ENCODE results near the gene KAZN. TPM values are rescaled to one million over a fixed set of nuclear protein-coding genes. Genes with fewer than 3 reads are reported as not detected.

KAZN gene
- total and polyA plus RNA-seq, 2 experiments from 2014 or later: 7.9 to 15.6 TPM

- Histone ChIP-seq H3K36me3 (replicated peaks; ENCODE audit: insufficient read depth, low read depth) (no peaks in the 10 kb centered on the region), H3K4me1 (ENCODE audit: insufficient read depth) (peaks cover 5% of the 10 kb centered on the region), H3K27me3 (no peaks in the 10 kb centered on the region), H2AFZ (no peak overlapping the region), H3K9me2 (replicated peaks; ENCODE audit: insufficient read depth) (no peaks in the 10 kb centered on the region), H3K27ac (no peak overlapping the region), H3K9me3 (ENCODE audit: low read depth) (no peaks in the 10 kb centered on the region), H3K4me3 (no peak overlapping the region), H3K4me2 (no peak overlapping the region), H4K20me1 (ENCODE audit: insufficient read depth, poor library complexity, severe bottlenecking) (no peaks in the 10 kb centered on the region), H3K79me2 (no peaks in the 10 kb centered on the region)
- no peak for DNase-seq (ENCODE audit: low spot score)
- 91% methylated on average over 4 of the region's 4 CpGs for WGBS (ENCODE audit: low lambda C conversion rate, missing lambda C conversion rate)
- TF ChIP-seq EZH2 (IDR thresholded peaks at IDR 0.05; ENCODE audit: borderline replicate concordance): no peak
- no peak for TF ChIP-seq EZH2phosphoT487 (IDR thresholded peaks at IDR 0.05; ENCODE audit: low read depth, severe bottlenecking, unreplicated experiment)
- no peak for TF ChIP-seq CTCF (IDR thresholded peaks at IDR 0.05; ENCODE audit: poor library complexity)
Measured at GRCh38 chr1:14895727-14896126, 297.2 kb downstream of the KAZN start.

GRCh38 chr1:14896381-14897079 lies 298.0 kb downstream of the KAZN start:
- no peak overlapping the region for H2AFZ ChIP-seq
- no peaks in the 10 kb centered on the region for H3K79me2 ChIP-seq
- H3K9me2 ChIP-seq (replicated peaks; ENCODE audit: insufficient read depth): no peaks in the 10 kb centered on the region
- H3K4me2 ChIP-seq: no peak overlapping the region
- peaks cover 5% of the 10 kb centered on the region for H3K4me1 ChIP-seq (ENCODE audit: insufficient read depth)
- no peak overlapping the region for H3K4me3 ChIP-seq
- WGBS (ENCODE audit: low lambda C conversion rate, missing lambda C conversion rate): 86% methylated on average over 3 of the region's 3 CpGs
- no peak for DNase-seq (ENCODE audit: low spot score)
- TF ChIP-seq EZH2phosphoT487 (IDR thresholded peaks at IDR 0.05; ENCODE audit: low read depth, severe bottlenecking, unreplicated experiment): no peak
- TF ChIP-seq CTCF (IDR thresholded peaks at IDR 0.05; ENCODE audit: poor library complexity): no peak
- TF ChIP-seq EZH2 (IDR thresholded peaks at IDR 0.05; ENCODE audit: borderline replicate concordance): no peak
- no peaks in the 10 kb centered on the region for H3K9me3 ChIP-seq (ENCODE audit: low read depth)
- H3K27ac ChIP-seq: no peak overlapping the region
- no peaks in the 10 kb centered on the region for H3K36me3 ChIP-seq (replicated peaks; ENCODE audit: insufficient read depth, low read depth)
- H3K27me3 ChIP-seq: no peaks in the 10 kb centered on the region
- H4K20me1 ChIP-seq (ENCODE audit: insufficient read depth, poor library complexity, severe bottlenecking): no peaks in the 10 kb centered on the region

- Histone ChIP-seq H3K27me3 (no peaks in the 10 kb centered on the region), H3K79me2 (no peaks in the 10 kb centered on the region), H3K4me3 (no peak overlapping the region), H3K4me2 (no peak overlapping the region), H3K9me2 (replicated peaks; ENCODE audit: insufficient read depth) (no peaks in the 10 kb centered on the region), H3K36me3 (replicated peaks; ENCODE audit: insufficient read depth, low read depth) (no peaks in the 10 kb centered on the region), H4K20me1 (ENCODE audit: insufficient read depth, poor library complexity, severe bottlenecking) (no peaks in the 10 kb centered on the region), H2AFZ (no peak overlapping the region), H3K9me3 (ENCODE audit: low read depth) (no peaks in the 10 kb centered on the region), H3K4me1 (ENCODE audit: insufficient read depth) (peaks cover 5% of the 10 kb centered on the region), H3K27ac (no peak overlapping the region)
- TF ChIP-seq CTCF (IDR thresholded peaks at IDR 0.05; ENCODE audit: poor library complexity) (no peak), EZH2 (IDR thresholded peaks at IDR 0.05; ENCODE audit: borderline replicate concordance) (no peak), EZH2phosphoT487 (IDR thresholded peaks at IDR 0.05; ENCODE audit: low read depth, severe bottlenecking, unreplicated experiment) (no peak)
- DNase-seq (ENCODE audit: low spot score): no peak
Measured at GRCh38 chr1:14897080-14897449, 298.6 kb downstream of the KAZN start.
